Measurements from ENCODE around the gene ASPSCR1.

- no peak for TF ChIP-seq POLR2AphosphoS5 (IDR thresholded peaks at IDR 0.05; ENCODE audit: low read depth, low read length)
- TF ChIP-seq REST (IDR thresholded peaks at IDR 0.05; ENCODE audit: insufficient read depth in 1 of 2, low read depth in 2 of 2, low read length in 2 of 2): no peak
- no peak for TF ChIP-seq TAF1 (IDR thresholded peaks at IDR 0.05; ENCODE audit: borderline replicate concordance, insufficient read depth, low read length)
- no peak for TF ChIP-seq FOXP2 (optimal IDR thresholded peaks at IDR 0.05; ENCODE audit: borderline replicate concordance, extremely low read depth, extremely low read length, insufficient read depth)
These were observed 52.6 kb downstream of the ASPSCR1 start for GRCh38 chr17:82029990-82030469.
